Measurements from ENCODE around the gene LRRC63.

Gene LRRC63

DNA sequence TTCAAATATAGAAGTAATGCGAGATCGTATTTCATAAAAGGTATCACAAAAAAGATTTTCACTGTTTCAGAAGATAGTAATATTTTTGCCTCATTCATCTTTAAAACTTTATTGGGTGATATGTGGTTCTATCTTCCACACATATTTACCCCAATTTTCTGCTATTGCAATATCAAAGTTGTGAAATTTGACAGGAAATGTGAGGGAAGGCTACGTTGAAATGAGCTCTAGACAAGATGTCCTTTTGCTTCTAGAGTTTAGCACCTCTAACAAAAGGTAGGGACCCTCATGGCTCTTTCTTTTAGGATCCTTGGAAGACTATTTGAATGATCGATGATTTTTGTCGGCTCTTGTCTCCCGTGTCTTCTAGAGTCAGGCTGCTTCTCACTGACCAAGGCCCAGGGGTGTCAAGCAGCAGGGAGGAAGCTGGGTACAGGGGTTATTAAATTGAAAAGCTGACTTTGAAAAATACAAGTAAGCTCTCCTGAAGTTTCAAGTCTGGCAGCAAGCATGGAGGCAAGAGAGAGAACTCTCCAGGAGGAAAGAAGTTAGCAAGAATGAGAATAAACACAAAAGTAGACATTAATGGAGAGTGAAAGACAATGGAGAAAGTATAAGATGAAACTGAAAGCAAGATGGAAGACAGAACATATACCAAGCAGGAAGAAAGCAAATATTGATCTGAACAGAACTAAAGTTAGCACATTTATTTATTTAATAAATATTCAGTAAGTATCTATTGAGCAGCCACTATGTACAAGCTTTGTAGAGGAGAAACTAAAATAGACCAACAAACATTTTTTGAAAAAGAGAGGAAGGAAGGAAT lies 101.9 kb downstream of the LRRC63 start:
- DNase-seq = no peak

DNA sequence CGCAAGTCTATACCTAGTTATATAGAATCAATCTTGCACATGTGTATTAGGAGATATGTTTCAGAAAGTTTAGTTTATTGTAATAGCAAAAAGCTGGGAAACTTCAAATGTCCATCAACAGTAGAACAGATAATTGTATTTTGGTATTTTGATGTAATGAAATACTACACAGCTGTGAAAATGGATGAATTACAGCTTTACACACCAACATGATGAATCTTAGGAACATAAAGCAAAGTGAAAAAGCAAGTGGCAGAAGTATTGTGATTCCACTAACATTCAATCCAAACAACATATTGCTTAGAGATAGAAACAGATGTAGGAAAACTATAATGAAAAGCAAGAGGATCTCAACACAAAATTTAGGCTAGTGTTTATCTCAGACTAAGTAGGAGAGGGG lies 102.9 kb downstream of the LRRC63 start:
- DNase-seq = no peak

DNA sequence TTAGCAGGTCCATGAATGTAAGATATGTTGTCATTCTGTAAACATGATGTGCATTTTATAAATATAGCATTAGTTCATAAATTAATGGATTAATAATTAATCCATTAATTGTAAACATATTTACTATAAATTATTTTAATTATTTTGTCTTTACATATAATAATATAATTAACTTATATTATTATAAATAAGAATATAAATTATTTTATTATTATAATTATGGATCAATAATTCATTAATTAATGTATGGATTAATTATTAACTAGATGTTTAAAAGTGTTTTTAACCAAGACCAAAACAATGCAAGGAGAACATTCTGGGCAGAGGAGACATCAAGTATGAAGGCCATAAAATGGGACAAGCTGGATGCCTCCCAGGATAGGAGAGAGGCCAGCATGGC lies 103.3 kb downstream of the LRRC63 start:
- DNase-seq = no peak

DNA sequence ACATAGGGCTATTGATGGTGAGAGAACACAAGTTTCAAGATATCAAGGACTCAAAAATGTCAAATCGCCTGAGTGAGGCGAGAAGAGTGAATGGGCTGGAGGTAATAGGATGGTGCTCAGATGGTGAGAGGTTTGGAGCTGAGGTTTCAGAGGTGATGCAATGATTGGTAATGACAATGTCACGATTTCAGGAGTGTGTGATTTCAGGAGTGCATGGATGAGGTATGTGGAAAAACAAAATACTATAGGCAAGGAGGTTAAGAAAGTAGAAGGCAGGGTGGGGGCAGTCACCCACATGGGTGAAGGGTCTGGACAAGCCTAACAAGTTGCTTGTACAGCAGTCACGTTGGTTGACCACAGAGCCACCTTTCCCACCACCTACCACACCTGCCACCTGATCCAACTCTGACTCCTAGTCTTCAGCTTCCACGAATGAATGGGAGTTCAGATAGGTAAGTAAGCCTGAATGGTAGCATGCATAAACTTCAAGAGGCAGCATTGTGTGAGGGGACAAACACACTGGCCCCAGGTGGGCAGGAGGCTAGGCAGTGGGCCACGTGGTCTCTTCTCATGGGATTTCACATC lies 103.9 kb downstream of the LRRC63 start:
- DNase-seq = no peak

DNA sequence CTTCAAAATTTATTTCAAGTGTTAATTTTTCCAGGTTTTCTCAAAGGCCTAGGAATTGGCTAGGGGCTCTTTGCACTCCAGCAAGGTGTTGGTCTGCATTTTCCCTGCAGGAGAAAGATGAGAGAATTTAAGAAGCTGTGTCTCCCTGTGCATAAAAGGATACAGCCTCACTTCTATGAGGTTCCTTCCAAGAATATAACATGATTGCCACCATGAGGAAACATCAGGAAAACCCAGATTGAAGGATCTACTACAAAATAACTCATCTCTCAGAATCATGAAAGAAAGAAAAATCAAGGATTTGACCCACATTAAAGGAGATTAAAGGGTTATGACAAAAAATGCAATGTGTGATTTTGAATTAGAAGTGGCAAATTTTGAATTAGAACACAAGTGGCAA lies 105.4 kb downstream of the LRRC63 start:
- DNase-seq = no peak

DNA sequence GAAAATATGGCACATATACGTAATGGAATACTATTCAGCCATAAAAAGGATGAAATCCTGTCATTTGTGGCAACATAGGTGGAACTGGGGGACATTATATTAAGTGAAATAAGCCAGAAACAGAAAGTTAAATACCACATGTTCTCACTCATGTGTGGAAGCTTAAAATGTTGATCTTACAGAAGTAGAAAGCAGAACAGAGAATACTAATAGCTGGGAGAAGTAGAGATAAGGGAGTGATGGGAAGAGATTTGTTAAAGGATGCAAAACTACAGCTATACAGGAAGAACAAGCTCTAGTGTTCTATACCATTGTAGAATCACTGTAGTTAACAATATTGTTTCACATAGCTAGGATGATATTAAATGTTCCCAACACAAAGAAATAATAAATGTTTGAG lies 107.3 kb downstream of the LRRC63 start:
- no peak for DNase-seq

DNA sequence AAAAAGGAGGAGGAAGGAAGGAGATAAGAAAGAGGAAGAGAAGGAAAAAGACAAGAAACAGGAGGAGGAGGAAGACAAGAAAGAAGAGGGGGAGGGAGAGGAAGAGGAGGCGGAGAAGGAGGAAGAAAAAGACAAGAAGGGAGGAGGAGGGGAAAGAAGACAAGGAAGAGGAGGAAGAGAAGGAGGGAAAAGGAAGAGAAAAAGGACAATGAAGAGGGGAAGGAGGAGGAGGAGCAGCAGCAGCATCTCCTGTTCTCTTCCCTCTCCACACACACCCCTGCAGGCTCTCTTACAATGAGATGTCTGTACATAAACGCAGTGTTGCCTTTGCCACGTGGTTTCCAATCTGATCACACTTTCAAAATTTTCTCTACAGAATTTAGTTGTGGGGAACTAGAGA lies 108.7 kb downstream of the LRRC63 start:
- no peak for DNase-seq

DNA sequence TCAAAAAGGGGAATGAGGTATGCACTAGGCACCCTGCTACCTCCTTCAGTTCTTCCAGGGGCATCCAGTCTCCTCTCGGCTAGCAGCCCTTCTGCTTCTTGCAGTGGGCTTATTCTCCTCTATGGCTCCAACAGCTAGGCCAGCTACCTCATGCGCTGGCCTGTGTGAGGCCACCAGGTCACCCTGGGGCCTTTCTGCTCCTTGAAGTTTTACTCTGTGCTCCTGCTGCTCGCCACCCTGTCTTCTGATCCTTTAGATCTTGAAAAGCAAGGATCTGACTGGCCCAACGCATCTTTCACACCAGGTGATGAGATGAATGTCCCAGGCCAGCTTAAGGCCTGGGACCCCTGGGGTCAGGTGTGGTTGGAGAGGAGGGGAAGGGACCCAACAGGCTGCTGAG lies 109.1 kb downstream of the LRRC63 start:
- DNase-seq = no peak

DNA sequence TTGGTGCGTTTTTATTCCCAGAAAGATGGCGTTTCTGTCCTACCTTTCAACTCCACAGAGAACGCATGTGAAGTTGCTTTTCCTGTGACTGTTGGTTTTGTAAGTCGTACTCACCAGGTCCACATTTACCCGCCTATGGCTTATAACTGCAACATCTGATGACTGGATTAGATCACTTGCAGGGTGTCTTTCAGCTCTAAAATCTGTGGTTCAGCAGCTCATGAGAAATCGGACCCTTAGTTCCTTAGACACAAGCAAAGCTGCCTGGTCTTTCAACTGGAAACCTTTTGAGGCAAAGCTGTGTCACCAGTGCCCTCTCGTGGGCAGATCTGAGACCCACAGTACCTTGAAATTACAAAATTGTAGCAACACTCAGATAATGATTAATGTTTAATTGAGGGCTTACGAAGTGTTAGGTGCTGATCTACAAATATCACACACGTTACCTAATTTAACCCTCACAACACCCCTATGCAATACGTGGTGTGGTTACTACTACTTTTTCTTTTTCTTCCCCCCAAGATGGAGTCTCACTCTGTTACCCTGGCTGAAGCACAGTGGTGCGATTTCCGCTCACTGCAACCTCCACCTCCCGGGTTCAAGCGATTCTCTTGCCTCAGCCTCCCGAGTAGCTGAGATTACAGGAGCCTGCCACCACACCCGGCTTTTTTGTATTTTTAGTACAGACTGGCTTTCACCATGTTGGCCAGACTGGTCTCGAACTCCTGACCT lies 109.9 kb downstream of the LRRC63 start:
- DNase-seq = peak; percentile 6

DNA sequence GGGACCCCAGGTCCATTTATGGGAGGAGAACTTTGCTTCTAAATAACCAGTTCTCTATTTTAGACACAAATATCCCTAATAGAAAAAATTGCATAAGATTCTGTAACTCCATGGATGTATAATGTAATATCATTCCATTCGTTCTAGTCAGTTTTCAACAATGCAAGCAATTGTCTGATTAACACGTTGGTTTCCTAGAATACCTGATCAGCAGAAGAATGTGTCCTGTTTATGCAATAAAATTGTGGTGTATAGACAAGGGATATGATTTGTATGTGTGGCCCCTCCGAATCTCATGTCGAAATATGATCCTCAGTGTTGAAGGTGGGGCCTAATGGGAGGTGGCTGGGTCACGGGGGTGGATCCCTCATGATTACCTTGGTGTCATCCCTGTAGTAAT lies 113.2 kb downstream of the LRRC63 start:
- DNase-seq = no peak

All from DMS79 (cell line).